ENCODE data around the gene FHIT.

- TF ChIP-seq CTCF (IDR thresholded peaks at IDR 0.05) (no peak), POLR2A (IDR thresholded peaks at IDR 0.05) (no peak)
These were observed 59.0 kb downstream of the FHIT start for GRCh38 chr3:61192222-61192621.
